KOPT-K1 (cell line): ENCODE data around the gene TRIP4.
"Not testable (repeated sequence)": the region's sequence is repeated elsewhere in the genome, so short reads cannot be mapped to it uniquely, and the experiment has no call there.

Source experiments
- H3K27ac ChIP-seq: fragments of 200-600 bp; sonication (generic); 2 replicates; pipeline ENCODE4 v1.5.1; 2016; ENCODE audit warnings: antibody characterized with exemption, mild to moderate bottlenecking, low read depth, low read length; ENCODE audit not compliant: poor library complexity, severe bottlenecking
- H3K36me3 ChIP-seq: fragments of 200-600 bp; sonication (generic); 2 replicates; pipeline ENCODE4 v1.5.1; 2017; ENCODE audit warnings: antibody characterized with exemption, mild to moderate bottlenecking, low read length, moderate library complexity; ENCODE audit not compliant: insufficient read depth
- H3K9me3 ChIP-seq: fragments of 200-600 bp; sonication (generic); 2 replicates; pipeline ENCODE4 v1.5.1; 2017; ENCODE audit warnings: antibody characterized with exemption, low read length, mild to moderate bottlenecking; ENCODE audit not compliant: insufficient read depth, poor library complexity, severe bottlenecking

Gene TRIP4

DNA sequence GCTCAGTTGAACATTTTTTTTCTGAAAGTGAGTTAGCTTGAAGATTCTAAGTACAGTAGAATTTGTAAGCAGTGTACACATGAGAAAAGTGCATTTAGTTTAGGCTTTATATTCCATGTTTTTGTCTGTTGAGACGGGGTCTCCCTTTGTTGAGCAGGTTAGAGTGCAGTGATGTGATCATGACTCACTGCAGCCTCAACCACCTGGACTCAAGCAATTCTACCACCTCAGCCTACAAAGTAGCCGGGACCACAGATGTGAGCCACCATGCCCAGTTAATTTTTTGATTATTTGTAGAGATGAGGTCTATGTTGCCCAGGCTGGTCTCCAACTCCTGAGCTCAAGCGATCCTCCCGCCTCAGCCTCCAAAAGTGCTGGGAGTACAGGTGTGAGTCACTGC, 26.4 kb upstream of the TRIP4 start:
- H3K9me3 ChIP-seq, result no peaks in the 10 kb centered on the region
- H3K36me3 ChIP-seq, result peaks cover 74% of the 10 kb centered on the region
- no peak overlapping the region for H3K27ac ChIP-seq

DNA sequence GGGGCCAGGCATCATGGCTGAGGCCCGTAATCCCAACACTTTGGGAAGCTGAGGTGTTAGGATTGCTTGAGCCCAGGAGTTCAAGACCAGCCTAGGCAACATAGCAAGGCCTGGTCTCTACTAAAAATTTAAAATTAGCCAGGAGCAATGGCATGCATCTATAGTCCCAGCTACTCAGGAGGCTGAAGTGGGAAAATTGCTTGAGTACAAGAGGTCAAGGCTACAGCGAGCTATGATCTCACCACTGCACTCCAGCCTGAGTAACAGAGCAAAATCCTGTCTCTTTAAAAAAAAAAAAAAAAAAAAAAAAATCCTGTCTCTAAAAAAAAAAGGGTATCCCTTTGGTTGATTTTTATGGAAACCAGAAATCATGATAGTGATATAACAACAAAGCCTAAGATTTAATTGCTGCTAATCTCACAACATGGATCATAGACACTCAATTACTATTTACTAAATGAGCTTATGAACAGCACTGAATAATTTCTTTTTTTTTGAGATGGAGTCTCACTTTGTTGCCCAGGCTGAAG, 18.5 kb upstream of the TRIP4 start:
- no peak overlapping the region for H3K27ac ChIP-seq
- peaks cover 95% of the 10 kb centered on the region for H3K36me3 ChIP-seq
- no peaks in the 10 kb centered on the region for H3K9me3 ChIP-seq

DNA sequence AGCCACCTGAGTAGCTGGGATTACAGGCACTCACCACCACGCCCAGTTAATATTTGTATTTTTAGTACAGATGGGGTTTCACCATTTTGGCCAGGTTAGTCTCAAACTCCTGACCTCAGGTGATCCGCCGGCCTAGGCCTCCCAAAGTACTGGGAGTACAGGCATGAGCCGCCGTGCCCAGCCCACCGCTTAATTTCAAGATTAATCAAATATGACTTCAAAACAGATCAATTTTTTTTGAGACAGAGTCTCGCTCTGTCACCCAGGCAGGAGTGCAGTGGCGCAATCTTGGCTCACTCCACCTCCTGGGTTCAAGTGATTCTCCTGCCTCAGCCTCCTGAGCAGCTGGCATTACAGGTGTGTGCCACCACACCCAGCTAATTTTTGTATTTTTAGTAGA, 16.3 kb upstream of the TRIP4 start:
- H3K27ac ChIP-seq, H3K9me3 ChIP-seq: not testable (repeated sequence)
- H3K36me3 ChIP-seq, result peaks cover 96% of the 10 kb centered on the region

- Histone ChIP-seq H3K27ac (no peak overlapping the region), H3K36me3 (peaks cover 90% of the 10 kb centered on the region), H3K9me3 (no peaks in the 10 kb centered on the region)
Measured at GRCh38 chr15:64373360-64373759, 14.3 kb upstream of the TRIP4 start.

DNA sequence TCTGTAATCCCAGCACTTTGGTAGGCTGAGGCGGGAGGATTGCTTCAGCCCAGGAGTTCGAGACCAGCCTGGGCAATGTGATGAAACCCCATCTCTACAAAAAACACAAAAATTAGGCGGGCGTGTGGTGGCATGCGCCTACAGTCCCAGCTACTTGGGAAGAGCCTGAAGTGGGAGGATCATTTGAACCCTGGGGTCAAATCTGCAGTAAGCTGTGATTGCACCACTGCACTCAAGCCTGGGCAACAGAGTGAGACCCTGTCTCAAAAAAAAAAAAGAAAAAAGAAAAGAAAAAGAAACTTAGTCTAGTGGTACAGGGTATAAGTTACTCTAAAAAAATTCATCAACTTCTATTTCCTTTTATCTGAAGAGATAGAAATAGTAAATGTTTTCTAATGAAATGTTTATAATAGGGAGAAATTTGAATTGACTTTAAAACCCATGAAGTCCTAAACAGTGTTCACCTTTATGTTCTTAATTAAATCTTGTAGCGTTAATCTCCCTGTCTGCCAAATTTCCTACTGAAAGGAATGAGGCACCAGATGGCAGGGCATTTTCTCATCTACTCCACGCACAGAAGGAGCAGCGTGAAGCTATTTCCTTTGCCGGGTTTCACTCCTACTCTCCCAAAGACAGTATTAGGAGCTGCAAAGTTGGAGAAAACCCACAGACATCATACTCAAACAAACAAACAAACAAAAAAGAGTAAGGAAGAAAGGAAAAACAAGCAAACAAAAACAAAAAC, 8.2 kb upstream of the TRIP4 start:
- Histone ChIP-seq H3K9me3 (no peaks in the 10 kb centered on the region), H3K27ac (peak overlapping the region; percentile 10), H3K36me3 (peaks cover 50% of the 10 kb centered on the region)

DNA sequence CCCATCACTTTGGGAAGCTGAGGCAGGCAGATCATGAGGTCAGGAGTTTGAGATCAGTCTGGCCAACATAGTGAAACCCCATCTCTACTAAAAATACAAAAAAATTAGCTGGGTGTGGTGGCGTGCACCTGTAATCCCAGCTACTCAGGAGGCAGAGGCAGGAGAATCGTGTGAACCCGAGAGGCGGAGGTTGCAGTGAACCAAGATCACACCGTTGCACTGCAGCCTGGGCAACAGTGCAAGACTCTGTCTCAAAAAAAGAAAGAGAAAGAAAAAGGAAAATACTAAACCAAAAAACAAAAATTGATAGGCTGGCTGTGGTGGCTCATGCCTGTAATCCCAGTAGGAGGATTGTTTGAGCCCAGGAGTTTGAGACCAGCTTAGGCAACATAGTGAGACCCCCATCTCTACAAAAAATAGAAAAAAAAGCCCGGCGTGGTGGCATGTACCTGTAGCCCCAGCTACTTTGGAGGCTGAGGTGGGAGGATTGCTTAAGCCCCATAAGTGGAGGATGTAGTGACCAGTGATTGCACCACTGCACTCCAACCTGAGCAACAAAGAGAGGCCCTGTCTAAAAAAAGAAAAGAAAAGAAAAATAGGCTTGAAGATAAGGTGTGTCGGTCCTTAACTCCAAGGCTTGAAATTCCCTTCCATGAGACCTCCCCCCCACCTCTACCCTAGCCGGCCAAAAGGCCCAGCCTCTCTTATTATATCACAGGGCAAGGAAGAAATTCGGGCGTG, 7.3 kb upstream of the TRIP4 start:
- peaks cover 41% of the 10 kb centered on the region for H3K36me3 ChIP-seq
- peak overlapping the region; percentile 90 for H3K27ac ChIP-seq
- not testable (repeated sequence) for H3K9me3 ChIP-seq

GRCh38 chr15:64381000-64381751, 6.5 kb upstream of the TRIP4 start, which contains the start of gene PCLAF:
PCLAF (minus strand) TSS chr15:64381441; CDS start chr15:64381371, 70 bp downstream.
- Histone ChIP-seq H3K9me3 (no peaks in the 10 kb centered on the region), H3K36me3 (peaks cover 33% of the 10 kb centered on the region), H3K27ac (peak within 1 kb of the TSS; percentile 90)

- Histone ChIP-seq H3K36me3 (peaks cover 13% of the 10 kb centered on the region), H3K9me3 (no peaks in the 10 kb centered on the region), H3K27ac (no peak overlapping the region)
Measured at GRCh38 chr15:64383760-64384159, 3.9 kb upstream of the TRIP4 start.

- no peaks in the 10 kb centered on the region for H3K36me3 ChIP-seq
- no peak overlapping the region for H3K27ac ChIP-seq
- H3K9me3 ChIP-seq, result no peaks in the 10 kb centered on the region
Measured at GRCh38 chr15:64386291-64386690, 1.3 kb upstream of the TRIP4 start.

DNA sequence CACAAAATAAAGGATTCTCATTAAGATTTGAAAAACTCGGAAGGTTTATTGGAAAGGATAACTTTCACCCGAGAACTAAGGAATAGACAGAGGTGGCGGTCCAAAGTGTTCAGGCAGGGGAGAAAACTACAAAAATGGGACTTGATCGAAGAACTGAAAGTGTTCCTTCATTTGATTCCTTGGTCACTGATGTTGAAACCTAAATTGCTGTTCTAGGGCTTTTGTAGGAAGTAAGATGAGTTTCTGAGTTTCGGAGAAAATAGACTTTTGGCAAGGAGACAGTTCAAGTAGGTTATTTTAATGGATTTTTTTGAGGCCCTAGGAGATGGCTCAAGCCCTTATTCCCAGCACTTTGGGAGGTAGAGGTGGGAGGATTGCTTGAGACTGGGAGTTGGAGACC, 1.4 kb downstream of the TRIP4 start:
- Histone ChIP-seq H3K27ac (no peak overlapping the region), H3K36me3 (no peaks in the 10 kb centered on the region), H3K9me3 (no peaks in the 10 kb centered on the region)

- H3K9me3 ChIP-seq, result not testable (repeated sequence)
- H3K36me3 ChIP-seq, result peaks cover 34% of the 10 kb centered on the region
Measured at GRCh38 chr15:64392471-64392870, 4.8 kb downstream of the TRIP4 start.

DNA sequence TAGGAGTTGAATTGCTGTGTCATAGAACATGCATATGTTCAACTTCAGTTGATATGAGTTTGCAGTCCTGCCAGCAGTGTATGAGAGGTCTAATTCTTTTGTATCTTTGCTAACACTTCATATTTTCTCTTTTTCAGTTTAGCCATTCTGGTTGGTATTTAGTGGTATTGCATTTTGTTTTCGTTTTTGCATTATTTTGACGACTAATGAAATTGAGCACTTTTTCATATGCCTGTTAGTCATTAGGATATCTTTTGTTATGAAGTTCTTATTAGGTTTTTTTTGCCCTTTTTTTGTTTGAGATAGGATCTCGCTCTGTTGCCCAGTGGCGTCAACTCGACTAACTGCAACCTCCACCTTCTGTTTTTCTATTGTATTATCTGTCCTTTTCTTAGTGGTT, 9.2 kb downstream of the TRIP4 start:
- Histone ChIP-seq H3K36me3 (peaks cover 67% of the 10 kb centered on the region), H3K9me3 (no peaks in the 10 kb centered on the region), H3K27ac (no peak overlapping the region)

More at GRCh38 chr15:64392471-64392870, 4.8 kb downstream of the TRIP4 start:
- not testable (repeated sequence) for H3K27ac ChIP-seq

DNA sequence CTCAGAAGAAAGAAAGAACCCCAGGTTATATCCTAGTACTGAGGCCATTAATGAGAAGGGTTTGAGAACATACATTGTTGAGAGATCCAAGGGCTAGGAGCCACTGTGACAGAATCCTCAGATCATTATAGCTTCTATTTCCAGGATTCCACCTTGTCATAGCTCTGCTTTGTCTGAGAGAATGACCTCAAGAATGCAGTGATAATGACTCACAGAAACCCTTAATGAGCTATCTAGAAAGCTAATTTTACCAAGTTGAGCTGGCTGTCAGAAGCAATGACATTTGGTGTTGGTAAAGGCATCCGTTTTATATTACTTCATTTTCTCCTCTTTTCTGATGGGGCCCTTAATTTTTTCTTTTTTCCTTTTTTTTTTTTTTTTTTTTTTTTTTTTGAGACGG, 10.9 kb downstream of the TRIP4 start:
- no peak overlapping the region for H3K27ac ChIP-seq
- no peaks in the 10 kb centered on the region for H3K9me3 ChIP-seq
- H3K36me3 ChIP-seq, result peaks cover 67% of the 10 kb centered on the region

DNA sequence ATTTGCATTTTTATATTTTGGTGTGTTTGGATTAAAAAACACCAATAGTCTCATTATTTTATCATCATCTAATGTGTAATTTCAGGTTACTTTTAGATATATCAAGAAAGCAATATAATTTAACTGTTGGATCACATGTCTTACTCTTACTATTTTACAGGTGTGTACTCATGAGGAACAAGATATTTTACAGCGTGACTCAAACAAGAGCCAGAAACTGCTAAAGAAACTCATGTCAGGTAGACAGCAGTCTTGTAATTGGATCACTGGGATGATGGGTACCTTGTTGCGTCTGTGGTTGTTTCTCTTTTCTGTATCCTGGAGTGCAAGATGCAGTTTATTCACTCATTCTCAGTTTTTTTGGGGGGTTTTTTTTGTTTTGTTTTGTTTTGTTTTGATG, 12.9 kb downstream of the TRIP4 start:
- Histone ChIP-seq H3K27ac (no peak overlapping the region), H3K9me3 (no peaks in the 10 kb centered on the region), H3K36me3 (peaks cover 64% of the 10 kb centered on the region)

DNA sequence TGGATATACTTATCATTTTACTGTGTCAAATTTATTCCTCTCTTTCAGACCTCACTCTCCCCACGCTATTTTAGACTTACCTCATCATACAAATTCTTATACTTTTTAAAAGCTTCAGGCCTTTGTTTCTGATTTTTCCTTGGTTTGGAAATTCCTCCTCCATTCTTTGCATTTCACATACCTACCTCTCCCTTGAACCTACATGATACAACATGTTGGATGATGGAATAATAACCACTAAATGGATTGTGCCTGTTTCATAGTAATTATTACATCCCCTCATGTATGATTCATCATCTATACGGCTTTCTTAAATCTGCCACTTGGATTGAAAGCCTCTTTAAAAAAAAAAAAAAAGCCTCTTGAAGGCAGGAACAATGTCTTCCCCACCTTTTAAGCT, 24.6 kb downstream of the TRIP4 start:
- peaks cover 64% of the 10 kb centered on the region for H3K36me3 ChIP-seq
- no peaks in the 10 kb centered on the region for H3K9me3 ChIP-seq
- H3K27ac ChIP-seq, result no peak overlapping the region
